GM12891 (cell line): ENCODE results near the gene RITA1.

ENCODE experiments used
- DNase-seq: peaks from one replicate; pipeline ENCODE4 v3.0.0; 2011; ENCODE audit warnings: low spot score; ENCODE audit not compliant: insufficient read length
- FAIRE-seq: peaks from 2 replicates; lab custom pipeline; 2011; peaks lifted over from hg19 to GRCh38; lab: Jason Lieb, UNC
- PAX5 ChIP-seq: IDR thresholded peaks from 2 replicates; pipeline ENCODE4 v1.6.1; 2011; ENCODE audit warnings: low read length, moderate library complexity, mild to moderate bottlenecking; ENCODE audit not compliant: insufficient read depth, severe bottlenecking
- POLR2A ChIP-seq: IDR thresholded peaks from 2 replicates; pipeline ENCODE4 v1.6.1; 2011; ENCODE audit warnings: low read depth, low read length, control low read depth
- POLR2AphosphoS5 ChIP-seq: IDR thresholded peaks from 2 replicates; pipeline ENCODE4 v1.6.1; 2011; ENCODE audit warnings: low read depth, low read length, control low read depth
- POU2F2 ChIP-seq: IDR thresholded peaks from 2 replicates; pipeline ENCODE4 v1.6.1; 2011; ENCODE audit warnings: low read depth, mild to moderate bottlenecking, control low read depth, low read length, moderate library complexity
- SPI1 ChIP-seq: IDR thresholded peaks from 2 replicates; pipeline ENCODE4 v1.6.1; 2011; ENCODE audit warnings: low read depth, low read length, control low read depth
- TAF1 ChIP-seq: IDR thresholded peaks from 2 replicates; pipeline ENCODE4 v1.6.1; 2011; ENCODE audit warnings: low read depth, low read length, control low read depth

The RITA1 gene

GRCh38 chr12:113228394-113229028, 43.0 kb downstream of the RITA1 start:
- DNase-seq (no peak), FAIRE-seq (peak; percentile 70)
- no peak for TF ChIP-seq PAX5
- TF ChIP-seq SPI1, result no peak
- no peak for TF ChIP-seq TAF1
- TF ChIP-seq POLR2A, result no peak
- no peak for TF ChIP-seq POU2F2
- no peak for TF ChIP-seq POLR2AphosphoS5

DNA sequence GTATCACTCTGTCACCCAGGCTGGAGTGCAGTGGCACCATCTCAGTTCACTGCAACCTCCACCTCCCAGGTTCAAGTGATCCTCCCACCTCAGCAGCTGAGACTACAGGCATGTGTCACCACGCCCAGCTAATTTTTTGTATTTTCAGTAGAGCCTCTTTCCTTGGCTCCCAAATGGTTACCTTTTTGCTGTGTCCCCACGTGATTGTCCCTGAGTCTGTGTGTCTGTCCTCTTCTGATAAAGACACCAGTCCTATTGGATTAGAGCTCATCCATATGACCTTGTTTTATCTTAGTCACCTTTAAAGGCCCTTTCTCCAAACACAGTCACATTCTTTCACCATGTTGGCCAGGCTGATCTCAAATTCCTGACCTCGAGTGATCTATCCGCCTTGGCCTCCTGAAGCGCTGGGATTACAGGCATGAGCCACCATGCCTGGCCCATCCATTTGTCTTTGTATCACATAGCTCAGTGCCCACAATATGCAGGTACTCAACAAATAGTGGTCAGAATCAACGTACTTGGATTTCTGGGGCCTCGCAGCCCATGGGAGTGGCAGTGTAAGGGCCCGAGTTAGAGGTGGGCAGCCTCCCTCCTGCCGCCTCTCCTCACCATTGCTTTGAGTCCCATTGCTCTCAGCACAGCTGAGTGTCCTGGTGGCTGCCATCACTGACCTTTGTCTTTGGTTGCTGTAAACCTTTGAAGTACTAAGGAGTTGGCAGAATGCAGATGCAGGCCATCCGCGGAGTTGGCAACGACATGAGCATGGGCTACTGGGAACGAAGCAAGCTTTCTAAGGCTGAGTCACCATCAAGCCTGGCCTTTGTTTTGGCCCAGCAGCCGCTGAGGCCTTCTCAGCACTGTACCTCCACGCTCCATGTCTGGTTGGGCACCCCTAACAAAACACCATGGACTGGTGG, 45.1 kb downstream of the RITA1 start:
- no peak for DNase-seq
- TF ChIP-seq POLR2AphosphoS5 (no peak), TAF1 (no peak), POU2F2 (no peak), SPI1 (no peak), POLR2A (no peak), PAX5 (no peak)
- FAIRE-seq, result no peak

- no peak for FAIRE-seq
- TF ChIP-seq TAF1, result no peak
- no peak for TF ChIP-seq PAX5
- no peak for TF ChIP-seq POLR2AphosphoS5
- TF ChIP-seq SPI1, result no peak
- no peak for TF ChIP-seq POLR2A
- TF ChIP-seq POU2F2, result no peak
- DNase-seq, result no peak
These were observed 45.9 kb downstream of the RITA1 start for GRCh38 chr12:113231235-113232088.

- DNase-seq (no peak), FAIRE-seq (peak; percentile 33)
- TF ChIP-seq SPI1 (no peak), POLR2AphosphoS5 (no peak), PAX5 (no peak), TAF1 (no peak), POLR2A (no peak), POU2F2 (no peak)
These were observed 46.7 kb downstream of the RITA1 start for GRCh38 chr12:113232089-113232839.

- no peak for TF ChIP-seq POLR2A
- TF ChIP-seq PAX5, result peak; percentile 42
- peak; percentile 9; the same call in 1 of the 2 replicates for TF ChIP-seq POLR2AphosphoS5
- TF ChIP-seq TAF1, result no peak
- TF ChIP-seq SPI1, result peak; percentile 90
- peak; percentile 68; the same call in 1 of the 2 replicates for TF ChIP-seq POU2F2
- FAIRE-seq (peak; percentile 92), DNase-seq (peak; percentile 49)
These were observed 47.5 kb downstream of the RITA1 start for GRCh38 chr12:113232840-113233585.

GRCh38 chr12:113233967-113234366, 48.4 kb downstream of the RITA1 start:
- TF ChIP-seq POU2F2, result no peak
- no peak for TF ChIP-seq POLR2AphosphoS5
- no peak for TF ChIP-seq POLR2A
- TF ChIP-seq SPI1, result no peak
- no peak for TF ChIP-seq PAX5
- no peak for TF ChIP-seq TAF1
- DNase-seq, result no peak
- no peak for FAIRE-seq

- no peak for FAIRE-seq
- TF ChIP-seq POLR2AphosphoS5 (no peak), POLR2A (no peak), SPI1 (no peak), TAF1 (no peak), PAX5 (no peak), POU2F2 (no peak)
- DNase-seq, result no peak
These were observed 49.0 kb downstream of the RITA1 start for GRCh38 chr12:113234483-113234882.
